Measurements from ENCODE around the gene IPCEF1.
A peak's percentile ranks its signal among the peaks of the same experiment; 100 is the strongest.

The IPCEF1 gene

GRCh38 chr6:154350293-154350692, 6.3 kb downstream of the IPCEF1 start:
- TF ChIP-seq ZFX (IDR thresholded peaks at IDR 0.05): no peak
- TF ChIP-seq, protein P1, sequence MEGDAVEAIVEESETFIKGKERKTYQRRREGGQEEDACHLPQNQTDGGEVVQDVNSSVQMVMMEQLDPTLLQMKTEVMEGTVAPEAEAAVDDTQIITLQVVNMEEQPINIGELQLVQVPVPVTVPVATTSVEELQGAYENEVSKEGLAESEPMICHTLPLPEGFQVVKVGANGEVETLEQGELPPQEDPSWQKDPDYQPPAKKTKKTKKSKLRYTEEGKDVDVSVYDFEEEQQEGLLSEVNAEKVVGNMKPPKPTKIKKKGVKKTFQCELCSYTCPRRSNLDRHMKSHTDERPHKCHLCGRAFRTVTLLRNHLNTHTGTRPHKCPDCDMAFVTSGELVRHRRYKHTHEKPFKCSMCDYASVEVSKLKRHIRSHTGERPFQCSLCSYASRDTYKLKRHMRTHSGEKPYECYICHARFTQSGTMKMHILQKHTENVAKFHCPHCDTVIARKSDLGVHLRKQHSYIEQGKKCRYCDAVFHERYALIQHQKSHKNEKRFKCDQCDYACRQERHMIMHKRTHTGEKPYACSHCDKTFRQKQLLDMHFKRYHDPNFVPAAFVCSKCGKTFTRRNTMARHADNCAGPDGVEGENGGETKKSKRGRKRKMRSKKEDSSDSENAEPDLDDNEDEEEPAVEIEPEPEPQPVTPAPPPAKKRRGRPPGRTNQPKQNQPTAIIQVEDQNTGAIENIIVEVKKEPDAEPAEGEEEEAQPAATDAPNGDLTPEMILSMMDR (conservative IDR thresholded peaks at IDR 0.05): no peak

GRCh38 chr6:154347981-154348380, 8.6 kb downstream of the IPCEF1 start:
- H3K27ac ChIP-seq: no peak overlapping the region
- TF ChIP-seq ZFX (IDR thresholded peaks at IDR 0.05): no peak
- TF ChIP-seq, protein P1 (conservative IDR thresholded peaks at IDR 0.05): no peak

More at GRCh38 chr6:154350293-154350692, 6.3 kb downstream of the IPCEF1 start:
- H3K27ac ChIP-seq: no peak overlapping the region

DNA sequence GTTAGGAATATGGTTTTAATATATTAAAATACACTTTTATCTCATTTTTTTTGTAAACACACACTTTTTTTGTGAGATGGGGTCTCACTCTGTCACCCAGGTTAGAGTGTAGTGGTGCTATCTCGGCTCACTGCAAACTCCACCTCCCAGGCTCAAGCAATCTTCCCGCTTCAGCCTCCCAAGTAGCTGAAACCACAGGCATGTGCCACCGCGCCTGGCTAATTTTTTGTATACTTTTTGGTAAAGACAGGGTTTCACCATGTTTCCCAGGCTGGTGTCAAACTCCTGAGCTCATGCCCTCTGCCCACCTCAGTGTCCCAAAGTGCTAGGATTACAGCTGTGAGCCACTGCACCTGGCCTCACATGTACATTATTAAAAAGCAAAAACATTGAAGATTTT, 10.8 kb downstream of the IPCEF1 start:
- no peak for TF ChIP-seq ZFX (IDR thresholded peaks at IDR 0.05)
- TF ChIP-seq, protein P1 (conservative IDR thresholded peaks at IDR 0.05): no peak
- no peak overlapping the region for H3K27ac ChIP-seq

DNA sequence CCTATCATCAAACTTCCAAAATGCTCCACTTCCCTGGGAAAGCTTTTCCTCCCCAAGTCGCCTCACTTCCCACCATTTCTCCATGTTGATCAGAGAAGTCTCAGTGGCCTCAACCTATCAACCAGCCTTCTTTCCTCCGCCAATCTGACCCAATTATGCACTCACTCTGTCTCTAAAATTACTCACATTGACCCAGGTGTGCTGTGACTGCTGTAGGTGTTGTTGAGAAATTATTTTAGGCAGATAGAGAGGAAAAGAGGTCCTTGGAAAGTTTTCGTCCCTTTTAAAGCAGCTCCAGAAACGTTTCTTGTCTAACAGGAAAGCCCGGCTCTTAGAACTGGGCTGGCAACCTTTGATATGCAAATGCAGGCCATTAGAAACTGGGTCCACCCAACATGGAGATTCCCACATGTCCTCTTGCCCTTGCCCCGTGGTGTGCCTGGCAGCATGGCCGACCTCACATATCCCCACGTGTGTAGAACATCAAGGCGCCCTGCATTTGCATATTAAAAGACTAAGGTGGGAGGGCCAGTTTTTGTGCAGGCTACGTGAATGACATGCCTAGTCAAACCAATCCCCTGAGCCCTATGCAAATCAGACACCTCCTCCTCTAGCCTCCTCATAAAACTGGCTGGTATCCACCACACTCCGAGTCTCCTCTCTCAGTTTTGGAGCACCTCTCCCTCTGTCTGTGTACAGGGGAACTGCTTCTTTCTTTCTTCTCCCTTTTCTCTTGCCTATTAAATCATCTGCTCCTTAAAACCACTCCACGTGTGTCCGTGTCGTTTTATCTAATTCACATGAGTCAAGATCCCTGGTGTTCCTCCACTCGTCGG, 12.9 kb downstream of the IPCEF1 start:
- peak overlapping the region; percentile 66 for H3K27ac ChIP-seq
- TF ChIP-seq ZFX (IDR thresholded peaks at IDR 0.05): no peak
- TF ChIP-seq, protein P1 (conservative IDR thresholded peaks at IDR 0.05): peak; percentile 75

DNA sequence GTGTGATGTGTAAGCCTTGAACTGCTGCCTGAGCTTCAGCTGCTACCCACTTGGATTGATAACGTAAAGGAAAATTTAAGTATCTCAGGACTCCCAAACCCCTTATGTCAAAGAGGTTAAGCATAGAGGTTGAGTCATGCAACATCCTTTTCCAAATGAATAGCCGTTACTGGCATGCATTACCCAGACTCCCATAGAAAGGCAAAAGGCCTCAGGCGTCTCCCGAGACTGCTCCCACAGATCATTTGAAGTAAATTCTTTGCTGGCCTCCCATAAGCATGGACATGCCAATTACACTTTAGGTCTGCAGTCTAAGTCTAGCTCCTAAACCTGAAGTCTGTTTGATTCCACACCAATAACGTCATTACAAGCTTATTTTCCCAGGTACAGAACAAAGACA, 14.7 kb downstream of the IPCEF1 start:
- H3K27ac ChIP-seq: no peak overlapping the region
- TF ChIP-seq, protein P1 (conservative IDR thresholded peaks at IDR 0.05): no peak
- no peak for TF ChIP-seq ZFX (IDR thresholded peaks at IDR 0.05)

DNA sequence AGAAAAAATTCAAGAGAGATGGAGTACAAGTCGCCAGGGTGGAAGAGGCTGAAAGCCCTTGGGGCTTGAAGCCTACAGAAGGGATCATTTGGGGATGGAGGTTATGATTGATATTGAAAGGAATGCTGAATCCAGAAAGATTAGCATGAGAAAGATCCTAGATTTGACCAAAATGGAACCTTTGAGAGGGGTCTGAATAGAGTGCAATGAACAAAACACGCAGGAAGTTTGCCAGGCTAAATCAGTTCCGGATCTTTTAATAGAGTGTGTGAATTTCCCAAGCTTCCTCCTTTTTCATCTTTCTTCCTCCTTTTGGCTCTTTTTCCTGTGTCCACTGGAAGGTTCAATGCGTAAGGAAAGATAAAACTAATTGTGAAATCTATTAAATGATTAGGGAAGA, 15.3 kb downstream of the IPCEF1 start:
- H3K27ac ChIP-seq: no peak overlapping the region

More for the DNA sequence above, 15.3 kb downstream of the IPCEF1 start:
- no peak for TF ChIP-seq ZFX (IDR thresholded peaks at IDR 0.05)
- TF ChIP-seq, protein P1 (conservative IDR thresholded peaks at IDR 0.05): no peak
